Thymus (tissue), 11 donors: ENCODE results near the gene LEP. TPM values are rescaled to one million over a fixed set of nuclear protein-coding genes. Genes with fewer than 3 reads are reported as not detected.

Experiments used
- DNase-seq, 9 donors: peaks; one replicate each; pipeline ENCODE4 v3.0.0-alpha.2; 2013; ENCODE audit warnings: low spot score in 9 of 9, low read depth in 6 of 9, missing footprints in 1 of 9
- H3K27ac ChIP-seq, 2 donors: one replicate each; pipeline ENCODE4 v1.5.1; 2013; ENCODE audit warnings: control low read depth in 1 of 2, low read depth in 1 of 2, low read length in 1 of 2, mild to moderate bottlenecking in 1 of 2, moderate library complexity in 1 of 2
- H3K27me3 ChIP-seq, 2 donors: one replicate each; pipeline ENCODE4 v1.5.1; 2013; ENCODE audit warnings: low read length in 1 of 2; ENCODE audit not compliant: control insufficient read depth in 2 of 2, insufficient read depth in 1 of 2
- H3K36me3 ChIP-seq, 2 donors: one replicate each; pipeline ENCODE4 v1.5.1; 2013; ENCODE audit warnings: low read length in 1 of 2, mild to moderate bottlenecking in 1 of 2, moderate library complexity in 1 of 2; ENCODE audit not compliant: control insufficient read depth in 2 of 2, insufficient read depth in 2 of 2
- H3K4me1 ChIP-seq, 2 donors: one replicate each; pipeline ENCODE4 v1.5.1; 2013; ENCODE audit warnings: low read length in 2 of 2; ENCODE audit not compliant: control insufficient read depth in 2 of 2, insufficient read depth in 2 of 2
- H3K4me3 ChIP-seq, 2 donors: one replicate each; pipeline ENCODE4 v1.5.1; 2013; ENCODE audit warnings: low read length in 2 of 2, control low read depth in 1 of 2, mild to moderate bottlenecking in 1 of 2
- H3K9me3 ChIP-seq, 2 donors: one replicate each; pipeline ENCODE4 v1.5.1; 2013; ENCODE audit warnings: low read length in 1 of 2, mild to moderate bottlenecking in 1 of 2; ENCODE audit not compliant: control insufficient read depth in 2 of 2, insufficient read depth in 1 of 2
- WGBS: extraction: QIAGEN DNeasy Blood & Tissue Kit; methylation state at CpG from one replicate; pipeline ENCODE4 v1.1.7; 2013; 5-methylcytosine and 5-hydroxymethylcytosine counted together
- polyA plus RNA-seq: library from polyadenylated mRNA; stranded (reverse); fragments of 200-250 nt; gene quantifications from one replicate; pipeline ENCODE4 v1.2.3, GENCODE V29; 2013
- total RNA-seq: library from RNA; stranded (reverse); fragments of 120-200 nt; gene quantifications from one replicate; pipeline ENCODE4 v1.2.4, GENCODE V29; 2013
- donor health status: healthy.

LEP gene
- total and polyA plus RNA-seq, 2 donors = 0.05 TPM

DNA sequence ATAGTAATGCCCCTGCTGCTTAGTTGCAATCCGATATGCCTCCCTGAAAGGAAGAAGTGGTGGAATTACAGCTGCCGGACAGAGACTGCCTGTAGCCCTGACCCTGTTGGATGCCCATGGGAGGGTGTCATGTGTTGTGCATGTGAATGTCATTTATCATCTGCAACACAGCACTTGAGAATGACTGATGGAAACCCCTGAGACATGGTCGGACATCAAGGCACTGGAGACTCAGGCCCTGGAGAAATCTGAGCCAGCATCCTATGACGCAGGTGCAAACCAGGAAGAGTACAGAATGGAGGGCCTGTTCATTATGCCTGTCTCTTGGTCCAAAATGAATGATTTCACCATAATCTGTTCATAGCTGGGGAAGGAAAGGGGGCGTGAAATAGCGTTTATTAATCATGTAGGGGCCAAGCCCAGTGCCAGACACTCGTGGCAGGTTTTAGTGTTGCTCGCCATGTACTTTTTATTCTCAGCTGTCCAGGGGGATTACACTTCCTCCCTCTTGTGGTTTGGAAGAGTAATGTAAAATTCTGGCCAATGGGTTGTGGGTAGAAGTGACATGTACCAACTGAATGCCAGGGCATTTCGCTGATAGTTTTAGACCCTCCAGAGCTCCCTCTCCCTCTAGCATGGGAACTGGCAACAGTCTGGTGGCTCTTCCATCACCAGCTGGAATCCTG lies 23.0 kb upstream of the LEP start:
- no peak for DNase-seq
- Histone ChIP-seq H3K4me1 (no peaks in the 10 kb centered on the region), H3K27ac (no peak overlapping the region), H3K9me3 (no peaks in the 10 kb centered on the region), H3K27me3 (peaks cover 0 to 2% of the 10 kb centered on the region in 2 donors), H3K4me3 (no peak overlapping the region), H3K36me3 (no peaks in the 10 kb centered on the region)
- WGBS = 93% methylated on average over 9 of the region's 9 CpGs

DNA sequence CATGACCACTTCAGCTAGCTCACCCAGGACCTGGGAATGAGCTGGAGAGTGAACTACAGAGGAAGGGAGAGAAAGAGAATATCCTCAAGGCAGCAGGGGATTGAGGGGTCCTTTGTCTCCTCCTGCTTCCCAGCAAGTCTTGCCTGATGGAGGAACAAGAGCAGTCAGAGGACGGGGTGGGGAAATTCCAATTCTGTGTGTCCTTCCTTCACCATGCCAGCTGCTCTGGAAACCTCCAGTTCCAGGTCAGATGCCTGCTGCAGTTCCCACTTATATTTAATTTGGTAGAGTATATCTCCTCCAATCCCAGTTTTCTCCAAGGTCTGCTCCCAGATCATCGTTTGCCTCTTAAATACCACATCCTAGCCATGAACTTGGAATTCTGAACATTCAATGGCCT lies 21.4 kb upstream of the LEP start:
- H3K4me1 ChIP-seq = no peaks in the 10 kb centered on the region
- H3K36me3 ChIP-seq = no peaks in the 10 kb centered on the region
- no peaks in the 10 kb centered on the region for H3K9me3 ChIP-seq
- H3K27me3 ChIP-seq = peaks cover 0 to 2% of the 10 kb centered on the region in 2 donors
- H3K4me3 ChIP-seq = no peak overlapping the region
- 92% methylated on average over 2 of the region's 2 CpGs for WGBS
- H3K27ac ChIP-seq = no peak overlapping the region
- no peak for DNase-seq

DNA sequence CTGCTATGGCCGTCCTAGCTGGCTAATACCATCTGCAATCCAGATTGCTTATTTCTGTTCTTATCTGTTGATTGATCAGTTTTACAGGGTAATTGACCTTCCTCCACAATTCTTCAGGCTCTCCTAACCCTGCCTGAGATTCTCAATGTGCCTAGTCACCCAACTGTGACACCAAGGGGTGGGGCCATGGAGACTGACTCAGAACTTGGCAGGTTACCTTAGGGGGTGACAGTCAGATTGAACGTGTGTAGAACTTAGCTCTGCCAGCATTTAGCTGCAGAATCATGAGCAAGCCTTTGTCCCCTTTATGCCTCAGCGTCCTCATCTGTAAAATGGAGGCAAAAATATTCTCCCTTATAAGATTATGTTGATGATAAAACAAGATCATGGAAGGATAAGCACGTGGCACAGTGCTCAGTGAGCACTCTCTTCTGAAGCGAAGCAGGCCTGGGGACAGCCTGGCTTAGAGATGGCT lies 19.1 kb upstream of the LEP start:
- Histone ChIP-seq H3K27ac (no peak overlapping the region), H3K4me3 (no peak overlapping the region)

DNA sequence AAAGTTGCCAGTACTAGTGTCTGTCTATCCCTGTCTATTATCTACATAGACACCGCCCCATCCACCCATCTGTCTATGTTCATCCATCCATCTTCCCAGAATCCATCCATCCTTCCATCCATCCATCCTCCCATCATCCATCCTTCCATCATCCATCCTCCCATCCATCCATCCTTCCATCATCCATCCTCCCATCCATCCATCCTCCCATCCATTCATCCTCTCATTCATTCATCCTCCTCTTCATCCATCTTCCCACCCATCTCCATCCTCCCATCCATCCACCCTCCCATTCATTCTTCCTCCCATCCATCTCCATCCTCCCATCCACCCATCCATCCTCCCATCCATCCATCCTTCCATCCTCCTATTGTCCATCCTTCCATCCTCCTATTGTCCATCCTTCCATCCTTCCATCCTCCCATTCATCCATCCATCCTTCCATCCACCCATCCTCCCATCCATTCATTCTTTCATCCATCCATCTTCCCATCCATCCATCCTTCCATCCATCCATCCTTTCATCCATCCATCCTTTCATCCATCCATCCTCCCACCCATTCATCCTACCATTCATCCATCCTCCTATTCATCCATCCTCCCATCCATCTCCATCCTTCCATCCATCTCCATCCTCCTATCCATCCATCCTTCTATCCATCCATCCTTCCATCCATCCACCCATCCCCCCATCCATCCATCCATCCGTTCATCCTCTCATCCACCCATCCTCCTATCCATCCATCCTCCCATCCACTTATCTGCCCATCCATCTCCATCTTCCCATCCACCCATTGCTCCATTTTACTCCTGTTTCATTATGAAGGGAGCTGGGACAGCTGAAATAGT lies 14.7 kb upstream of the LEP start:
- H3K27ac ChIP-seq = no peak overlapping the region
- 93% methylated on average over 2 of the region's 2 CpGs for whole genome bisulfite sequencing
- no peak for DNase-seq
- no peaks in the 10 kb centered on the region for H3K27me3 ChIP-seq
- no peaks in the 10 kb centered on the region for H3K4me1 ChIP-seq
- H3K4me3 ChIP-seq = no peak overlapping the region
- no peaks in the 10 kb centered on the region for H3K9me3 ChIP-seq
- no peaks in the 10 kb centered on the region for H3K36me3 ChIP-seq

More for the DNA sequence above, 19.1 kb upstream of the LEP start:
- DNase-seq = no peak
- H3K27me3 ChIP-seq = peaks cover 0 to under 1% of the 10 kb centered on the region in 2 donors
- no peaks in the 10 kb centered on the region for H3K9me3 ChIP-seq
- WGBS = 91% methylated on average over 5 of the region's 5 CpGs
- H3K4me1 ChIP-seq = no peaks in the 10 kb centered on the region
- H3K36me3 ChIP-seq = no peaks in the 10 kb centered on the region

- H3K9me3 ChIP-seq = no peaks in the 10 kb centered on the region
- H3K27me3 ChIP-seq = no peaks in the 10 kb centered on the region
- H3K27ac ChIP-seq = no peak overlapping the region
- no peaks in the 10 kb centered on the region for H3K36me3 ChIP-seq
- no peak for DNase-seq
- no peak overlapping the region for H3K4me3 ChIP-seq
- WGBS = 93% methylated on average over 3 of the region's 3 CpGs
- H3K4me1 ChIP-seq = no peaks in the 10 kb centered on the region
Measured at GRCh38 chr7:128227271-128227670, 13.8 kb upstream of the LEP start.

- WGBS = 96% methylated on average over 5 of the region's 5 CpGs
Measured at GRCh38 chr7:128231021-128231420, 10.1 kb upstream of the LEP start.

DNA sequence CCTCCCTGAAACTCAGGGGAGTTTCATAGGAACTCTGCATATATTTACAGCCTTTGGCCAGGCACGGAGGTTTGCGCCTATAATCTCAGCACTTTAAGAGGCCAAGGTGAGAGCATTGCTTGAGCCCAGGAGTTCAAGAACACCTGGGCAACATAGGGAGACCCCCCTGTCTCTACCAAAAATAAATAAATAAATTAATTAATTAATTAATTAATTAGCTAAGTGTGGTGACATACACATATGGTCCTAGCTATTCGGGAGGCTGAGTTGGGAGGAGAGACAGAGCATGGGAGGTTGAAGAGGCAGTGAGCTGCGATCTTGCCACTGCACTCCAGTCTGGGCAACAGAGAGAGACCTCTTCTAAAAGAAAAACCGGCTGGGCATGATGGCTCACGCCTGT lies 9.4 kb upstream of the LEP start:
- Histone ChIP-seq H3K4me3 (no peak overlapping the region), H3K27me3 (no peaks in the 10 kb centered on the region), H3K9me3 (no peaks in the 10 kb centered on the region), H3K27ac (no peak overlapping the region), H3K4me1 (no peaks in the 10 kb centered on the region), H3K36me3 (no peaks in the 10 kb centered on the region)
- 97% methylated on average over 6 of the region's 6 CpGs for WGBS
- no peak for DNase-seq

More at GRCh38 chr7:128231021-128231420, 10.1 kb upstream of the LEP start:
- Histone ChIP-seq H3K27ac (no peak overlapping the region), H3K9me3 (no peaks in the 10 kb centered on the region), H3K4me1 (no peaks in the 10 kb centered on the region), H3K36me3 (no peaks in the 10 kb centered on the region), H3K27me3 (no peaks in the 10 kb centered on the region), H3K4me3 (no peak overlapping the region)
- no peak for DNase-seq

DNA sequence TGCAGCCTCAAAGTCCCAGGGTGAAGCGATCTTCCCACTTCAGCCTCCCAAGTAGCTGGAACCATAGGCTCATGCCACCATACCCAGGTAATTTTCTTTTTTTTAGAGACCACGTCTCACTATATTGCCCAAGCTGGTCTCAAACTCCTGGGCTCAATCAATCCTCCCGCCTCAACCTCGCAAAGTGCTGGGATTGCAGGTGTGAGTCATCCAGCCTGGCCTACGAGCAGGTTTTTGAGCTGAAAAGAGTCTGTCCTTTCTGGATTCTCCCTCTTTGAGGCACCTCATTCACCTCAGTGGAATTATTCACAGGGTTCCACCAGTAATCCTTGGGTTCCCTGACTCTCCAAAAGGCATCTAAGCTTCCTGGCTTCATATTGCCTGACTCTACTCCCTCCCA lies 7.6 kb upstream of the LEP start:
- no peaks in the 10 kb centered on the region for H3K9me3 ChIP-seq
- no peak overlapping the region for H3K4me3 ChIP-seq
- H3K27me3 ChIP-seq = no peaks in the 10 kb centered on the region
- DNase-seq = no peak
- H3K36me3 ChIP-seq = no peaks in the 10 kb centered on the region
- H3K4me1 ChIP-seq = no peaks in the 10 kb centered on the region
- 96% methylated on average over 5 of the region's 5 CpGs for WGBS
- H3K27ac ChIP-seq = no peak overlapping the region

DNA sequence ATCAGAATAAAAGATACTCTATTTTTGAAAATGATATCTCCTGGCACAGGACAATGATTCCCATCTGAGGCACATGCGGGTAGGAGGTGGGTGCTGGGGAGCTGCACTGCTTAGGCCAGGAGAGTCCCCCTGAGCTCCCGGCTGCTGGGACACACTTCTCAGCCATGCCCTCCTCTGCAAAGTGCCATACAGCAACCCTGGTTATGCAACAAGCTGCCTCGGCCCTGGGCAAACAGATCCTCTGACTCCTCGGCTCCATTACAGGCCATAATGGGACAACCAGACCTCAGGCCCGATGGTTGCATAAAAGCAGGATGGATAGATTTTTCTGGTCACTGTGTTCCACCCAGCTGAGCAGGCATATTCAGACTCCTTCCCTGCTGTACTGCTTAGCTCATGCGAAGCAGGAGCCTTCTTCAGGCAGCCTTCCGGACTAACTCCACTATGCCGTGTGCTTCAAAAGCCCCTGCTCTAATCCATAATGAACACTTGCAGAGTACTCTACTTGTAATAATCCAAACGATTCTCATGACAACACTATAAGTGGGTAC lies 6.5 kb upstream of the LEP start:
- Histone ChIP-seq H3K9me3 (peaks cover 0 to 1% of the 10 kb centered on the region in 2 donors), H3K36me3 (no peaks in the 10 kb centered on the region), H3K4me3 (no peak overlapping the region), H3K27ac (no peak overlapping the region), H3K4me1 (no peaks in the 10 kb centered on the region), H3K27me3 (no peaks in the 10 kb centered on the region)
- 96% methylated on average over 9 of the region's 9 CpGs for WGBS
- no peak for DNase-seq
